HG03175 (cell line): ENCODE results near the gene YEATS2.

Experiments used
- ATAC-seq: cut with Tn5 transposase; IDR thresholded peaks from one replicate; pipeline ENCODE4 v1.9.1; 2021; ENCODE audit warnings: mild to moderate bottlenecking, moderate library complexity; ENCODE audit not compliant: unreplicated experiment

The YEATS2 gene

DNA sequence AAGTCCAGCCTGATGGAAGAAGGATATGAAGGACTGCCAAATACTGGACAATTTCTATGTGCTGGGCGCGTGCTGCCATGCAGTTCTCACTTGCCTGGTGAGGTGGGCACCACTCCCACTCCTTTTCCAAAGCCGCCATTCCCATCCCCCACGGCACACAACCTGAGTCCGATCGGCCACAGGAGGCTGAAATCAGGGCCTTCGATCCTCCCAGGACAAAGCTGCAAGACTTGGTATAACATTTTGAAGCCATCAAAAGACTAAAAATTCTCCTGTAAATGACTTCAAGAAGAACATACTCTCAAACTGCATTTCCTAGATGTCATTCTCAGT is 130.9 kb downstream of the YEATS2 start:
- ATAC-seq = no peak

GRCh38 chr3:183829466-183829865 is 131.9 kb downstream of the YEATS2 start:
- no peak for ATAC-seq

DNA sequence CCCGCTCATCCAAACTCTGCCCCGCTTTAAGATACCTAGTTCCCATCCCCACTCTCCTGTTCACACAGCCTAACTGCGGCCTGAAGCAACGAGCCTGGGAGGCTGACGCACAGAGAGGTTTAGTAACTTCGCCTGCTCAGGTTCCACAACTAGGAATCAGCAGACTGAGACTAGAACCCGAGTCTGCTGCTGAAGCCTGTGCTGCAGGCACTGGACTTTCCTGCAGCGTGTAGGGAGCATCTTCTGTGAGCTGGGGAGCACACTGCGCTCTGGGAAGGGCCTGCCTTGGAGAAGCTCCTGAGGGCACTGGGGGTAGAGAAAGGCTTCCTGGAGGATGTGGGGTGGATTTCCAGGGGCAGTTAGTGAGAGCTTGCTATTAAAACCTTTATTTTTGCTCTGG is 132.6 kb downstream of the YEATS2 start:
- no peak for ATAC-seq

GRCh38 chr3:183833516-183833915 is 135.9 kb downstream of the YEATS2 start:
- ATAC-seq = no peak

DNA sequence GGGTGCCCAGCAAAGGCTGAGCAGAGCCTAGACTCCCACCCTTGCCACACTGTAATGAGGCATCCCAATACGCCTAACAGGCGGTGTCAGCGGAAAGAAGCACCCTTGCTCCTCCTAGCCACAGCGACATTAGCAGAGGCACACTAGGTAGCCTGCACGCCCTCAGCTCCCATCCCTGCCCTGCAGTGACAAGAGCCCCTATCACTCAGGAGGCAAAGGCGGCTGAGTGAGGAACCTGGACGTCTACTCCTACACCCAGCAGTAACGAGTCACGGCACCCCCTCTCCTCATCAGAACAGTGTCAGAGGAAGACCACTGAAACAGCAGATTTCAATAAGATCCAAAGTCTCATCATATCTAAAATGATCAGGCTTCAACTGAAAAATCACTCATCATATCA is 139.8 kb downstream of the YEATS2 start:
- no peak for ATAC-seq

DNA sequence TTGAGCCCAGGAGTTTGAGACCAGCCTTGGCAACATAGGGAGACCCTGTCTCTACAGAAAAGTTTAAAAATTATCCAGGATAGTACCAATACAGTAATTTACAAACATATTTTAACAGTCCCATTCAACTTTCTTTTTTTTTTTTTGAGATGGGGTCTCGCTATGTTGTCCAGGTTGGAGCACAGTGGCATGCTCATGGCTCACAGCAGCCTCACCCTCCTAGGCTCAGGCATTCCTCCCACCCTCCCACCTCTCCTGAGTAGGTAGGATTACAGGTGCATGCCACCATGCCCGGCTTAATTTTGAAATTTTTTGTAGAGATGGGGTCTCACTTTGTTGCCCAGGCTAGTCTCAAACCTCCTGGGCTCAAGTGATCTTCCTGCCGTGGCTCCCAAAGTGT is 140.3 kb downstream of the YEATS2 start:
- ATAC-seq = no peak

GRCh38 chr3:183839751-183840150 is 142.2 kb downstream of the YEATS2 start:
- ATAC-seq = no peak

- ATAC-seq = no peak
These were observed 147.0 kb downstream of the YEATS2 start for GRCh38 chr3:183844606-183845005.

DNA sequence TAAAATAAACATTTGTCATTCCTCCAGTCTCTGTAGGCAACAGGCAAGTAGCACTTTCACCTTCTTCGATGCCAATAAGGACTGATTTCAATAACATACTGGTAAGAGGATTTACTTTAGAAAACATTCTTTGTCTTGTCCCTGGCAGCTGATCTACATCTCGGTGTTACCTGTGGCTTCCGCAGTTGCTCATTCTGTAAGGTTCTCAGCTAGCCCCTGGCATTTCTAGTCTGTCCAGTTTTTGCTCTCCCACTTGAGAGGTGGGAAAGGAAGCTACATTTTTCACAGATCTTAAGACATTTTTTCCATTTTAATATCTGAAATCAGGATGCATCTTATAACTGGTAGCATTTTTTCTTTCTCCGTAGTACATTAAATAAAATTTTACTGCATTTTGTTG is 147.5 kb downstream of the YEATS2 start:
- no peak for ATAC-seq

GRCh38 chr3:183845608-183846288 is 148.2 kb downstream of the YEATS2 start:
- ATAC-seq = no peak

- ATAC-seq = no peak
These were observed 156.9 kb downstream of the YEATS2 start for GRCh38 chr3:183854318-183855035.

DNA sequence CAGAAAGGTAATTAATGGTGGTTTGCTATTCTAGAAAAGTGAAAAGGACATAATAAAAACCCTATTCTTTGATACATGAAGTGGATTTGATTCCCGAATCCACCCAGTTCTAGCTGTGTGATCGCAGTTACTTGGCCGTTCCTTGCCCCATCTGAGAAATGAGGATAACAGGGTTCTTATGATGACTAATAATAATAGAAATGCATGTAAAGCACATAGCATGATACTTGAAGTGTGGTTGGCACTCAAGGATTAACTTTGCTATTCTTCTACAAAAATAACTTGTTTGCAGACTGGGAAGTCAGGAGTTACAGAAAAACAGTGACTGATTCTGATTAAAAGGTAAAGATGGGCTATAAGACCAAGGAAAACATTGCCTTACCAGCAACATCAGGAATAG is 160.3 kb downstream of the YEATS2 start:
- no peak for ATAC-seq
